ENCODE measurements around the gene LYVE1.

DNA sequence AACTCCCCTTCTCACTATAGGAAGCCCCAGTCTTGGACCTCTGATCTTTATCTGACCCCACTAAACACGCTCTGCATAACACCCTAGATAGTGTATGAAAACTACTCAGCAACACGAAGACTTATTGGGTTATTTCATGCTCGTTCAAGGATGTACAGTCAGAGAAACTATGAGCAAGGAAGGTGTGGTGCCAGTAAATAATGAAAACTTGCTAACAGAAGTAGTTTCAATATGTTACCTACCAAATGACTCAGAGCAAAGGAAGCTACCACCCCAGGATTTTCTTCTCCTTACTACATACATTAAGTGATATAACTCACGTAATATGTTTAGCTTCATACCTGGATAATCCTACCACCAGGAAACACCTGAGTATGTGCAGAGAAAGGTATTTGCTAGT, 25.9 kb upstream of the LYVE1 start:
- TF ChIP-seq CTCF (conservative IDR thresholded peaks at IDR 0.05): no peak
- TF ChIP-seq EZH2 (IDR thresholded peaks at IDR 0.05; ENCODE audit: low read depth): no peak
